PC-3 (cell line): ENCODE results near the gene ERFL.

Experiments
- EZH2 ChIP-seq: fragments of 300-600 bp; sonication (generic); IDR thresholded peaks from one replicate; pipeline ENCODE4 v1.6.1; 2017; ENCODE audit warnings: antibody characterized with exemption, mild to moderate bottlenecking, low read length; ENCODE audit not compliant: unreplicated experiment
- TF ChIP-seq, protein P1 (sequence below): fragments of 300-600 bp; sonication (generic); conservative IDR thresholded peaks from 2 replicates; pipeline ENCODE4 v1.5.1; 2017; ENCODE audit warnings: antibody characterized with exemption, low read depth, mild to moderate bottlenecking, low read length

DNA sequence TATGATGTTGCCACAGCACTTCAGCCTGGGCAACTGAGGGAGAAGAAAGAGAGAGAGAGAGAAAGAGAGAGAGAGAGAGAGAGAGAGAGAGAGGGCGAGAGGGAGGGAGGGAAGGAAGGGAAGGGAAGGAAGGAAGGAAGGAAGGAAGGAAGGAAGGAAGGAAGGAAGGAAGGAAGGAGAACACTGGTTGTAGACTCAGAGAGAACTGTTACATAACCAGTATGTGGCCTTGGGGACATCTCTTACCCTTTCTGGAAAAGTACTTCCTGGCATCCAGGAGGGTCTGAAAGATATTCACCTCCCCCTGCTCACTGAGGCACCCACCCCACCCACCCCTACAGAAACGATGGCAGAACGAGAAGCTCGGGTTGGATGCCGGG is 47.9 kb downstream of the ERFL start:
- TF ChIP-seq, protein P1, sequence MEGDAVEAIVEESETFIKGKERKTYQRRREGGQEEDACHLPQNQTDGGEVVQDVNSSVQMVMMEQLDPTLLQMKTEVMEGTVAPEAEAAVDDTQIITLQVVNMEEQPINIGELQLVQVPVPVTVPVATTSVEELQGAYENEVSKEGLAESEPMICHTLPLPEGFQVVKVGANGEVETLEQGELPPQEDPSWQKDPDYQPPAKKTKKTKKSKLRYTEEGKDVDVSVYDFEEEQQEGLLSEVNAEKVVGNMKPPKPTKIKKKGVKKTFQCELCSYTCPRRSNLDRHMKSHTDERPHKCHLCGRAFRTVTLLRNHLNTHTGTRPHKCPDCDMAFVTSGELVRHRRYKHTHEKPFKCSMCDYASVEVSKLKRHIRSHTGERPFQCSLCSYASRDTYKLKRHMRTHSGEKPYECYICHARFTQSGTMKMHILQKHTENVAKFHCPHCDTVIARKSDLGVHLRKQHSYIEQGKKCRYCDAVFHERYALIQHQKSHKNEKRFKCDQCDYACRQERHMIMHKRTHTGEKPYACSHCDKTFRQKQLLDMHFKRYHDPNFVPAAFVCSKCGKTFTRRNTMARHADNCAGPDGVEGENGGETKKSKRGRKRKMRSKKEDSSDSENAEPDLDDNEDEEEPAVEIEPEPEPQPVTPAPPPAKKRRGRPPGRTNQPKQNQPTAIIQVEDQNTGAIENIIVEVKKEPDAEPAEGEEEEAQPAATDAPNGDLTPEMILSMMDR: no peak
- no peak for TF ChIP-seq EZH2
